GM23338 (cell line): ENCODE results near the gene ZCCHC13. TPM values are rescaled to one million over a fixed set of nuclear protein-coding genes. Genes with fewer than 3 reads are reported as not detected.

Experiments used
- ATAC-seq: fragments of 200-7000 bp; cut with Tn5 transposase; 3 replicates; pipeline ENCODE4 v1.9.1; 2020
- DNase-seq: peaks from one replicate; pipeline ENCODE4 v3.0.0-alpha.2; 2015; ENCODE audit warnings: low spot score
- H2AFZ ChIP-seq: fragments of 200-600 bp; sonication (generic); 2 replicates; pipeline ENCODE4 v1.8.0; 2016; ENCODE audit warnings: antibody characterized with exemption, mild to moderate bottlenecking, moderate library complexity
- H3F3A ChIP-seq: fragments of 200-600 bp; sonication (generic); replicated peaks from 2 replicates; pipeline ENCODE4 v1.8.0; 2017; ENCODE audit warnings: antibody characterized with exemption, mixed run types, low read depth
- H3K27ac ChIP-seq: fragments of 200-600 bp; sonication (generic); 2 replicates; pipeline ENCODE4 v1.6.1; 2016; ENCODE audit warnings: low read depth
- H3K27me3 ChIP-seq: fragments of 200-600 bp; sonication (generic); 2 replicates; pipeline ENCODE4 v1.8.0; 2016; ENCODE audit warnings: mild to moderate bottlenecking, mixed run types, moderate library complexity; ENCODE audit not compliant: insufficient read depth
- H3K36me3 ChIP-seq: fragments of 200-600 bp; sonication (generic); 2 replicates; pipeline ENCODE4 v1.8.0; 2016; ENCODE audit warnings: mild to moderate bottlenecking; ENCODE audit not compliant: insufficient read depth
- H3K4me1 ChIP-seq: fragments of 200-600 bp; sonication (generic); 2 replicates; pipeline ENCODE4 v1.8.0; 2016; ENCODE audit warnings: mild to moderate bottlenecking, moderate library complexity; ENCODE audit not compliant: insufficient read depth
- H3K4me2 ChIP-seq: fragments of 200-600 bp; sonication (generic); 2 replicates; pipeline ENCODE4 v1.7.1; 2017; ENCODE audit warnings: mixed run types
- H3K4me3 ChIP-seq: fragments of 200-600 bp; sonication (generic); 2 replicates; pipeline ENCODE4 v1.6.1; 2016; ENCODE audit warnings: mixed run types
- H3K79me2 ChIP-seq: fragments of 200-600 bp; sonication (generic); replicated peaks from 2 replicates; pipeline ENCODE4 v1.8.0; 2017; ENCODE audit warnings: mild to moderate bottlenecking; ENCODE audit not compliant: insufficient read depth
- H3K9me2 ChIP-seq: fragments of 200-600 bp; sonication (generic); 2 replicates; pipeline ENCODE4 v1.8.0; 2017; ENCODE audit not compliant: insufficient read depth
- H4K20me1 ChIP-seq: fragments of 200-600 bp; sonication (generic); replicated peaks from 2 replicates; pipeline ENCODE4 v1.8.0; 2017; ENCODE audit warnings: mild to moderate bottlenecking; ENCODE audit not compliant: insufficient read depth
- H3K27ac Mint-ChIP-seq: 2 replicates; pipeline ENCODE4 v1.8.0; 2020; ENCODE audit warnings: inconsistent platforms, mild to moderate bottlenecking, moderate library complexity, mixed read lengths
- H3K27me3 Mint-ChIP-seq: 3 replicates; pipeline ENCODE4 v1.8.0; 2022; ENCODE audit warnings: low read depth, mild to moderate bottlenecking, moderate library complexity, mixed read lengths, inconsistent platforms; ENCODE audit not compliant: insufficient read depth, poor library complexity
- H3K36me3 Mint-ChIP-seq: 3 replicates; pipeline ENCODE4 v1.8.0; 2021; ENCODE audit warnings: low read depth, mild to moderate bottlenecking, inconsistent platforms, moderate library complexity, mixed read lengths
- H3K4me1 Mint-ChIP-seq: 3 replicates; pipeline ENCODE4 v1.8.0; 2020; ENCODE audit warnings: mild to moderate bottlenecking, inconsistent platforms, mixed read lengths
- H3K4me3 Mint-ChIP-seq: 3 replicates; pipeline ENCODE4 v1.8.0; 2021; ENCODE audit warnings: moderate library complexity, mild to moderate bottlenecking, inconsistent platforms, mixed read lengths
- H3K9me3 Mint-ChIP-seq: 3 replicates; pipeline ENCODE4 v1.8.0; 2020; ENCODE audit warnings: moderate library complexity, mild to moderate bottlenecking, inconsistent platforms, mixed read lengths
- CTCF ChIP-seq, 2 experiments: fragments of 200-600 bp in 1 of 2; sonication (generic) in 1 of 2; conservative IDR thresholded peaks; 2 replicates each; pipeline versions ENCODE4 v1.5.1 to v1.6.1; 2016 to 2017; ENCODE audit warnings: antibody characterized with exemption in 2 of 2, low read depth in 2 of 2, mild to moderate bottlenecking in 2 of 2, moderate library complexity in 1 of 2
- EZH2 ChIP-seq: fragments of 200-600 bp; sonication (generic); IDR thresholded peaks from one replicate; pipeline ENCODE4 v1.8.0; 2017; ENCODE audit warnings: antibody characterized with exemption, mild to moderate bottlenecking, low read depth; ENCODE audit not compliant: unreplicated experiment
- EZH2phosphoT487 ChIP-seq: fragments of 200-600 bp; sonication (generic); IDR thresholded peaks from one replicate; pipeline ENCODE4 v1.8.1; 2018; ENCODE audit warnings: antibody characterized with exemption; ENCODE audit not compliant: unreplicated experiment
- JUNB ChIP-seq: IDR thresholded peaks from one replicate; pipeline ENCODE4 v1.6.1; 2016; ENCODE audit warnings: antibody characterized with exemption; ENCODE audit not compliant: unreplicated experiment
- NANOG ChIP-seq: IDR thresholded peaks from 2 replicates; pipeline ENCODE4 v1.6.1; 2016; ENCODE audit warnings: antibody characterized with exemption, borderline replicate concordance
- POLR2AphosphoS5 ChIP-seq: IDR thresholded peaks from 2 replicates; pipeline ENCODE4 v1.6.1; 2016; ENCODE audit warnings: antibody characterized with exemption, low read depth
- ZNF114 ChIP-seq: fragments of 250-450 bp; sonication (Bioruptor Pico); IDR thresholded peaks from 2 replicates; pipeline ENCODE4 v1.5.0; 2020; ENCODE audit warnings: mild to moderate bottlenecking, moderate library complexity
- ZNF331 ChIP-seq: fragments of 250-450 bp; sonication (Bioruptor Pico); IDR thresholded peaks from 2 replicates; pipeline ENCODE4 v1.5.0; 2020; ENCODE audit warnings: low read depth, mild to moderate bottlenecking, moderate library complexity
- ZNF462 ChIP-seq: fragments of 250-450 bp; sonication (Bioruptor Pico); IDR thresholded peaks from 2 replicates; pipeline ENCODE4 v1.5.0; 2020; ENCODE audit warnings: mild to moderate bottlenecking, moderate library complexity
- polyA plus RNA-seq: library from polyadenylated mRNA; unstranded; fragments of >200 nt; fragmentation: Nextera tagmentation; extraction: Ambion mirVana; gene quantifications from 2 replicates; pipeline ENCODE4 v1.2.1, GENCODE V29; 2016
- total RNA-seq: library from RNA; depleted of rRNA; stranded (reverse); fragments of >200 nt; shearing (Covaris generic); gene quantifications from 2 replicates; pipeline ENCODE4 v1.2.3, GENCODE V29; 2014

Gene ZCCHC13
- total and polyA plus RNA-seq, 2 experiments from 2014 or later = not detected

- Histone ChIP-seq H3K4me3 (no peak overlapping the region), H3K27ac (no peak overlapping the region), H3K4me1 (peaks cover 65% of the 10 kb centered on the region), H3K36me3 (no peaks in the 10 kb centered on the region; the same call in 1 of the 2 replicates), H3K79me2 (peaks cover 96% of the 10 kb centered on the region), H3K9me2 (no peaks in the 10 kb centered on the region), H3K27me3 (no peaks in the 10 kb centered on the region), H3F3A (no peaks in the 10 kb centered on the region), H3K4me2 (no peak overlapping the region), H2AFZ (no peak overlapping the region), H4K20me1 (peaks cover 31% of the 10 kb centered on the region; the same call in 1 of the 2 replicates)
- H3K27ac Mint-ChIP-seq = no peak overlapping the region
- TF ChIP-seq POLR2AphosphoS5 = no peak
- TF ChIP-seq JUNB = no peak
- TF ChIP-seq ZNF114 (CRISPR knock-in tag) = no peak
- TF ChIP-seq ZNF331 = no peak
- TF ChIP-seq CTCF (conservative IDR thresholded peaks at IDR 0.05; ENCODE audit: low read depth in 2 of 2) = no peak
- TF ChIP-seq ZNF462 (CRISPR knock-in tag) = no peak
- no peak for TF ChIP-seq EZH2phosphoT487
- TF ChIP-seq NANOG = no peak
- no peak for TF ChIP-seq EZH2
- no peak for ATAC-seq
- H3K27me3 Mint-ChIP-seq = peaks cover 3% of the 10 kb centered on the region
- H3K36me3 Mint-ChIP-seq = peaks cover 65% of the 10 kb centered on the region
- DNase-seq = no peak
- H3K4me3 Mint-ChIP-seq = no peak overlapping the region
- H3K9me3 Mint-ChIP-seq = no peaks in the 10 kb centered on the region
- peaks cover 45% of the 10 kb centered on the region for H3K4me1 Mint-ChIP-seq
Observed at GRCh38 chrX:74286950-74287740, 16.8 kb upstream of the ZCCHC13 start.
